HG02759 (cell line): ENCODE data around the gene KIF4B.
A peak's percentile ranks its signal among the peaks of the same experiment; 100 is the strongest.
"Not testable (repeated sequence)": the region's sequence is repeated elsewhere in the genome, so short reads cannot be mapped to it uniquely, and the experiment has no call there.

Experiments
- ATAC-seq: cut with Tn5 transposase; IDR thresholded peaks from one replicate; pipeline ENCODE4 v1.9.1; 2021; ENCODE audit warnings: mild to moderate bottlenecking, moderate library complexity; ENCODE audit not compliant: unreplicated experiment

KIF4B gene

GRCh38 chr5:155002722-155003121, 10.8 kb upstream of the KIF4B start:
- not testable (repeated sequence) for ATAC-seq

GRCh38 chr5:155004138-155004744, 9.3 kb upstream of the KIF4B start:
- peak; percentile 68 for ATAC-seq

GRCh38 chr5:155006265-155006664, 7.3 kb upstream of the KIF4B start:
- not testable (repeated sequence) for ATAC-seq

GRCh38 chr5:155008669-155009068, 4.9 kb upstream of the KIF4B start:
- no peak for ATAC-seq

GRCh38 chr5:155010881-155011280, 2.7 kb upstream of the KIF4B start:
- ATAC-seq = no peak

GRCh38 chr5:155015239-155015638, 1.7 kb downstream of the KIF4B start:
- no peak for ATAC-seq

- ATAC-seq = peak; percentile 98
Measured at GRCh38 chr5:155017610-155018009, 4.1 kb downstream of the KIF4B start.

- no peak for ATAC-seq
Measured at GRCh38 chr5:155019601-155020226, 6.2 kb downstream of the KIF4B start.

GRCh38 chr5:155021842-155022241, 8.3 kb downstream of the KIF4B start:
- no peak for ATAC-seq

GRCh38 chr5:155023320-155023719, 9.8 kb downstream of the KIF4B start:
- no peak for ATAC-seq

GRCh38 chr5:155024015-155024414, 10.5 kb downstream of the KIF4B start:
- no peak for ATAC-seq

- no peak for ATAC-seq
Measured at GRCh38 chr5:155025895-155026294, 12.3 kb downstream of the KIF4B start.

- peak; percentile 54 for ATAC-seq
Measured at GRCh38 chr5:155027993-155028629, 14.6 kb downstream of the KIF4B start.

- no peak for ATAC-seq
Measured at GRCh38 chr5:155029240-155029639, 15.7 kb downstream of the KIF4B start.

- not testable (repeated sequence) for ATAC-seq
Measured at GRCh38 chr5:155034145-155034744, 20.7 kb downstream of the KIF4B start.

- ATAC-seq = not testable (repeated sequence)
Measured at GRCh38 chr5:155035087-155035486, 21.5 kb downstream of the KIF4B start.

- no peak for ATAC-seq
Measured at GRCh38 chr5:155040984-155041653, 27.6 kb downstream of the KIF4B start.

- ATAC-seq = no peak
Measured at GRCh38 chr5:155044591-155044990, 31.0 kb downstream of the KIF4B start.

GRCh38 chr5:155046591-155046990, 33.0 kb downstream of the KIF4B start:
- no peak for ATAC-seq

- no peak for ATAC-seq
Measured at GRCh38 chr5:155047818-155048217, 34.3 kb downstream of the KIF4B start.
